Measurements from ENCODE around the gene PDZRN4. TPM values are rescaled to one million over a fixed set of nuclear protein-coding genes. Genes with fewer than 3 reads are reported as not detected.

The PDZRN4 gene
- total RNA-seq, 2 experiments from 2014 or later = not detected

GRCh38 chr12:41441180-41441579 is 253.1 kb downstream of the PDZRN4 start:
- POLR2A ChIA-PET = no interaction called here
- Mint-ChIP-seq H3K27ac (no peak overlapping the region), H3K4me3 (no peak overlapping the region), H3K9me3 (no peaks in the 10 kb centered on the region), H3K27me3 (peaks cover 2% of the 10 kb centered on the region), H3K36me3 (no peaks in the 10 kb centered on the region), H3K4me1 (peaks cover 1% of the 10 kb centered on the region)
- DNase-seq (no peak), ATAC-seq (ENCODE audit: low read depth) (no peak)

GRCh38 chr12:41442896-41443295 is 254.8 kb downstream of the PDZRN4 start:
- H3K4me3 Mint-ChIP-seq = no peak overlapping the region
- no peaks in the 10 kb centered on the region for H3K36me3 Mint-ChIP-seq
- H3K27me3 Mint-ChIP-seq = no peaks in the 10 kb centered on the region
- ATAC-seq (ENCODE audit: low read depth) (no peak), DNase-seq (no peak)
- POLR2A ChIA-PET = no interaction called here
- no peaks in the 10 kb centered on the region for H3K9me3 Mint-ChIP-seq
- no peaks in the 10 kb centered on the region for H3K4me1 Mint-ChIP-seq
- no peak overlapping the region for H3K27ac Mint-ChIP-seq

- Mint-ChIP-seq H3K27me3 (no peaks in the 10 kb centered on the region), H3K4me1 (no peaks in the 10 kb centered on the region), H3K36me3 (no peaks in the 10 kb centered on the region), H3K27ac (no peak overlapping the region), H3K4me3 (no peak overlapping the region), H3K9me3 (no peaks in the 10 kb centered on the region)
- DNase-seq = no peak
- POLR2A ChIA-PET = no interaction called here
- no peak for ATAC-seq (ENCODE audit: low read depth)
These were observed 255.6 kb downstream of the PDZRN4 start for GRCh38 chr12:41443690-41444089.

- Mint-ChIP-seq H3K36me3 (no peaks in the 10 kb centered on the region), H3K27me3 (no peaks in the 10 kb centered on the region), H3K4me3 (no peak overlapping the region), H3K9me3 (no peaks in the 10 kb centered on the region), H3K27ac (no peak overlapping the region), H3K4me1 (no peaks in the 10 kb centered on the region)
- no peak for DNase-seq
- ATAC-seq (ENCODE audit: low read depth) = no peak
- POLR2A ChIA-PET = no interaction called here
These were observed 264.8 kb downstream of the PDZRN4 start for GRCh38 chr12:41452838-41453407.

- ATAC-seq (ENCODE audit: low read depth) (no peak), DNase-seq (no peak)
- H3K4me3 Mint-ChIP-seq = no peak overlapping the region
- no peaks in the 10 kb centered on the region for H3K36me3 Mint-ChIP-seq
- no peak overlapping the region for H3K27ac Mint-ChIP-seq
- no peaks in the 10 kb centered on the region for H3K4me1 Mint-ChIP-seq
- H3K27me3 Mint-ChIP-seq = no peaks in the 10 kb centered on the region
- POLR2A ChIA-PET = no interaction called here
- no peaks in the 10 kb centered on the region for H3K9me3 Mint-ChIP-seq
These were observed 265.3 kb downstream of the PDZRN4 start for GRCh38 chr12:41453409-41453808.

- H3K9me3 Mint-ChIP-seq = no peaks in the 10 kb centered on the region
- H3K27me3 Mint-ChIP-seq = no peaks in the 10 kb centered on the region
- no peak overlapping the region for H3K4me3 Mint-ChIP-seq
- POLR2A ChIA-PET = no interaction called here
- no peak for DNase-seq
- no peak for ATAC-seq (ENCODE audit: low read depth)
- no peaks in the 10 kb centered on the region for H3K36me3 Mint-ChIP-seq
- no peak overlapping the region for H3K27ac Mint-ChIP-seq
- no peaks in the 10 kb centered on the region for H3K4me1 Mint-ChIP-seq
These were observed 271.2 kb downstream of the PDZRN4 start for GRCh38 chr12:41459111-41459905.

- ATAC-seq (ENCODE audit: low read depth) = no peak
- Mint-ChIP-seq H3K4me3 (no peak overlapping the region), H3K9me3 (no peaks in the 10 kb centered on the region), H3K36me3 (no peaks in the 10 kb centered on the region), H3K4me1 (no peaks in the 10 kb centered on the region), H3K27ac (no peak overlapping the region), H3K27me3 (no peaks in the 10 kb centered on the region)
- POLR2A ChIA-PET = no interaction called here
- DNase-seq = no peak
These were observed 271.7 kb downstream of the PDZRN4 start for GRCh38 chr12:41459906-41460214.

GRCh38 chr12:41460906-41461305 is 272.8 kb downstream of the PDZRN4 start:
- ATAC-seq (ENCODE audit: low read depth) = no peak
- no peak overlapping the region for H3K27ac Mint-ChIP-seq
- POLR2A ChIA-PET = no interaction called here
- H3K4me3 Mint-ChIP-seq = no peak overlapping the region
- no peaks in the 10 kb centered on the region for H3K36me3 Mint-ChIP-seq
- H3K9me3 Mint-ChIP-seq = no peaks in the 10 kb centered on the region
- H3K4me1 Mint-ChIP-seq = no peaks in the 10 kb centered on the region
- DNase-seq = no peak
- no peaks in the 10 kb centered on the region for H3K27me3 Mint-ChIP-seq

- no peak overlapping the region for H3K27ac Mint-ChIP-seq
These were observed 274.2 kb downstream of the PDZRN4 start for GRCh38 chr12:41462312-41462711.

GRCh38 chr12:41465526-41465925 is 277.4 kb downstream of the PDZRN4 start:
- H3K27me3 Mint-ChIP-seq = peaks cover 2% of the 10 kb centered on the region
- H3K36me3 Mint-ChIP-seq = no peaks in the 10 kb centered on the region
- no peak overlapping the region for H3K4me3 Mint-ChIP-seq
- DNase-seq (no peak), ATAC-seq (ENCODE audit: low read depth) (no peak)
- no peaks in the 10 kb centered on the region for H3K4me1 Mint-ChIP-seq
- H3K9me3 Mint-ChIP-seq = no peaks in the 10 kb centered on the region
- no peak overlapping the region for H3K27ac Mint-ChIP-seq
- POLR2A ChIA-PET = no interaction called here

More at GRCh38 chr12:41462312-41462711, 274.2 kb downstream of the PDZRN4 start:
- Mint-ChIP-seq H3K4me1 (no peaks in the 10 kb centered on the region), H3K36me3 (no peaks in the 10 kb centered on the region), H3K4me3 (no peak overlapping the region), H3K27me3 (peaks cover 2% of the 10 kb centered on the region), H3K9me3 (no peaks in the 10 kb centered on the region)
- DNase-seq (no peak), ATAC-seq (ENCODE audit: low read depth) (no peak)
- POLR2A ChIA-PET = no interaction called here

- Mint-ChIP-seq H3K9me3 (no peaks in the 10 kb centered on the region), H3K4me1 (no peaks in the 10 kb centered on the region), H3K27ac (no peak overlapping the region), H3K4me3 (no peak overlapping the region), H3K36me3 (no peaks in the 10 kb centered on the region), H3K27me3 (peaks cover 7% of the 10 kb centered on the region)
- ATAC-seq (ENCODE audit: low read depth) = no peak
- POLR2A ChIA-PET = no interaction called here
- DNase-seq = no peak
These were observed 278.2 kb downstream of the PDZRN4 start for GRCh38 chr12:41466300-41466699.

- Mint-ChIP-seq H3K4me3 (no peak overlapping the region), H3K4me1 (no peaks in the 10 kb centered on the region), H3K36me3 (no peaks in the 10 kb centered on the region), H3K9me3 (no peaks in the 10 kb centered on the region), H3K27ac (no peak overlapping the region), H3K27me3 (peaks cover 7% of the 10 kb centered on the region)
- POLR2A ChIA-PET = no interaction called here
- DNase-seq (no peak), ATAC-seq (ENCODE audit: low read depth) (no peak)
These were observed 278.7 kb downstream of the PDZRN4 start for GRCh38 chr12:41466802-41467201.

- no peaks in the 10 kb centered on the region for H3K4me1 Mint-ChIP-seq
- H3K9me3 Mint-ChIP-seq = no peaks in the 10 kb centered on the region
- no peak overlapping the region for H3K4me3 Mint-ChIP-seq
- no peak for ATAC-seq (ENCODE audit: low read depth)
- POLR2A ChIA-PET = no interaction called here
- no peak for DNase-seq
- peaks cover 7% of the 10 kb centered on the region for H3K27me3 Mint-ChIP-seq
- H3K36me3 Mint-ChIP-seq = no peaks in the 10 kb centered on the region
- no peak overlapping the region for H3K27ac Mint-ChIP-seq
These were observed 279.6 kb downstream of the PDZRN4 start for GRCh38 chr12:41467591-41468325.

GRCh38 chr12:41468341-41468740 is 280.2 kb downstream of the PDZRN4 start:
- Mint-ChIP-seq H3K27me3 (peaks cover 7% of the 10 kb centered on the region), H3K36me3 (no peaks in the 10 kb centered on the region), H3K4me3 (no peak overlapping the region), H3K9me3 (no peaks in the 10 kb centered on the region), H3K27ac (no peak overlapping the region), H3K4me1 (no peaks in the 10 kb centered on the region)
- POLR2A ChIA-PET = no interaction called here
- ATAC-seq (ENCODE audit: low read depth) (no peak), DNase-seq (no peak)
